CD4-positive, alpha-beta T cell treated with Interleukin-6 at 100 ng/mL for 8 hours (primary cell): ENCODE measurements around the gene MAP3K6.

Experiments
- DNase-seq: peaks from one replicate; pipeline ENCODE4 v3.0.0-alpha.2; 2020; ENCODE audit warnings: mixed read lengths, low spot score

MAP3K6 gene

GRCh38 chr1:27338751-27339150 lies 28.0 kb downstream of the MAP3K6 start:
- DNase-seq: no peak

- no peak for DNase-seq
These were observed 30.0 kb downstream of the MAP3K6 start for GRCh38 chr1:27336756-27337155.

- DNase-seq: no peak
These were observed 31.0 kb downstream of the MAP3K6 start for GRCh38 chr1:27335506-27336422.

- DNase-seq: no peak
These were observed 33.0 kb downstream of the MAP3K6 start for GRCh38 chr1:27333717-27334279.

- peak; percentile 48 for DNase-seq
These were observed 34.1 kb downstream of the MAP3K6 start for GRCh38 chr1:27332536-27333281.

- DNase-seq: no peak
These were observed 34.8 kb downstream of the MAP3K6 start for GRCh38 chr1:27331922-27332321.

GRCh38 chr1:27331426-27331825 lies 35.3 kb downstream of the MAP3K6 start:
- no peak for DNase-seq

- DNase-seq: no peak
These were observed 36.0 kb downstream of the MAP3K6 start for GRCh38 chr1:27330786-27331185.

GRCh38 chr1:27327964-27328363 lies 38.8 kb downstream of the MAP3K6 start:
- no peak for DNase-seq

- DNase-seq: no peak
These were observed 41.5 kb downstream of the MAP3K6 start for GRCh38 chr1:27325286-27325685.

GRCh38 chr1:27322569-27323240 lies 44.1 kb downstream of the MAP3K6 start:
- no peak for DNase-seq

- DNase-seq: peak; percentile 96
These were observed 44.8 kb downstream of the MAP3K6 start, which contains the start of gene TMEM222 for GRCh38 chr1:27321813-27322568. Gene TMEM222 (plus strand): TSS chr1:27322163. CDS start chr1:27322198, 35 bp downstream.

GRCh38 chr1:27318596-27318995 lies 48.2 kb downstream of the MAP3K6 start:
- no peak for DNase-seq

GRCh38 chr1:27318136-27318535 lies 48.6 kb downstream of the MAP3K6 start:
- DNase-seq: no peak

GRCh38 chr1:27316860-27317259 lies 49.9 kb downstream of the MAP3K6 start:
- no peak for DNase-seq

GRCh38 chr1:27314737-27315136 lies 52.0 kb downstream of the MAP3K6 start:
- DNase-seq: no peak

GRCh38 chr1:27314169-27314568 lies 52.6 kb downstream of the MAP3K6 start:
- no peak for DNase-seq

GRCh38 chr1:27307874-27308598 lies 58.7 kb downstream of the MAP3K6 start:
- no peak for DNase-seq

GRCh38 chr1:27306892-27307761 lies 59.6 kb downstream of the MAP3K6 start:
- no peak for DNase-seq

GRCh38 chr1:27306071-27306470 lies 60.7 kb downstream of the MAP3K6 start:
- no peak for DNase-seq
